ENCODE data around the gene ADAMTS2.

The ADAMTS2 gene

GRCh38 chr5:179154991-179155955, 190.0 kb downstream of the ADAMTS2 start:
- Mint-ChIP-seq H3K27ac (no peak overlapping the region), H3K9me3 (ENCODE audit: low read depth) (no peaks in the 10 kb centered on the region), H3K4me3 (no peak overlapping the region), H3K4me1 (ENCODE audit: low read depth) (no peaks in the 10 kb centered on the region), H3K36me3 (no peaks in the 10 kb centered on the region), H3K27me3 (no peaks in the 10 kb centered on the region)

- no peak overlapping the region for H3K4me3 Mint-ChIP-seq
- H3K36me3 Mint-ChIP-seq: no peaks in the 10 kb centered on the region
- no peaks in the 10 kb centered on the region for H3K4me1 Mint-ChIP-seq (ENCODE audit: low read depth)
- no peaks in the 10 kb centered on the region for H3K9me3 Mint-ChIP-seq (ENCODE audit: low read depth)
- no peak overlapping the region for H3K27ac Mint-ChIP-seq
- H3K27me3 Mint-ChIP-seq: no peaks in the 10 kb centered on the region
Observed at GRCh38 chr5:179154346-179154990, 190.8 kb downstream of the ADAMTS2 start.

- no peaks in the 10 kb centered on the region for H3K36me3 Mint-ChIP-seq
Observed at GRCh38 chr5:179153921-179154345, 191.3 kb downstream of the ADAMTS2 start.

GRCh38 chr5:179153341-179153901, 191.8 kb downstream of the ADAMTS2 start:
- no peaks in the 10 kb centered on the region for H3K27me3 Mint-ChIP-seq
- H3K9me3 Mint-ChIP-seq (ENCODE audit: low read depth): no peaks in the 10 kb centered on the region
- H3K4me3 Mint-ChIP-seq: no peak overlapping the region
- H3K36me3 Mint-ChIP-seq: no peaks in the 10 kb centered on the region
- no peak overlapping the region for H3K27ac Mint-ChIP-seq
- no peaks in the 10 kb centered on the region for H3K4me1 Mint-ChIP-seq (ENCODE audit: low read depth)

More at GRCh38 chr5:179153921-179154345, 191.3 kb downstream of the ADAMTS2 start:
- no peaks in the 10 kb centered on the region for H3K27me3 Mint-ChIP-seq
- H3K4me3 Mint-ChIP-seq: no peak overlapping the region
- no peaks in the 10 kb centered on the region for H3K9me3 Mint-ChIP-seq (ENCODE audit: low read depth)
- no peaks in the 10 kb centered on the region for H3K4me1 Mint-ChIP-seq (ENCODE audit: low read depth)
- H3K27ac Mint-ChIP-seq: no peak overlapping the region

- Mint-ChIP-seq H3K27ac (no peak overlapping the region), H3K4me1 (ENCODE audit: low read depth) (no peaks in the 10 kb centered on the region), H3K27me3 (no peaks in the 10 kb centered on the region), H3K36me3 (no peaks in the 10 kb centered on the region), H3K4me3 (no peak overlapping the region), H3K9me3 (ENCODE audit: low read depth) (no peaks in the 10 kb centered on the region)
Observed at GRCh38 chr5:179152941-179153340, 192.3 kb downstream of the ADAMTS2 start.

GRCh38 chr5:179152144-179152895, 192.9 kb downstream of the ADAMTS2 start:
- H3K9me3 Mint-ChIP-seq (ENCODE audit: low read depth): no peaks in the 10 kb centered on the region
- H3K36me3 Mint-ChIP-seq: no peaks in the 10 kb centered on the region
- H3K27ac Mint-ChIP-seq: no peak overlapping the region
- H3K4me1 Mint-ChIP-seq (ENCODE audit: low read depth): peaks cover 3% of the 10 kb centered on the region
- no peaks in the 10 kb centered on the region for H3K27me3 Mint-ChIP-seq
- no peak overlapping the region for H3K4me3 Mint-ChIP-seq

GRCh38 chr5:179151286-179152118, 193.8 kb downstream of the ADAMTS2 start:
- no peaks in the 10 kb centered on the region for H3K27me3 Mint-ChIP-seq
- H3K4me1 Mint-ChIP-seq (ENCODE audit: low read depth): peaks cover 7% of the 10 kb centered on the region
- H3K9me3 Mint-ChIP-seq (ENCODE audit: low read depth): no peaks in the 10 kb centered on the region
- no peak overlapping the region for H3K4me3 Mint-ChIP-seq
- no peak overlapping the region for H3K27ac Mint-ChIP-seq
- H3K36me3 Mint-ChIP-seq: no peaks in the 10 kb centered on the region

GRCh38 chr5:179150011-179150410, 195.2 kb downstream of the ADAMTS2 start:
- H3K27ac Mint-ChIP-seq: no peak overlapping the region
- H3K36me3 Mint-ChIP-seq: no peaks in the 10 kb centered on the region
- H3K4me1 Mint-ChIP-seq (ENCODE audit: low read depth): peaks cover 16% of the 10 kb centered on the region
- H3K9me3 Mint-ChIP-seq (ENCODE audit: low read depth): no peaks in the 10 kb centered on the region
- no peak overlapping the region for H3K4me3 Mint-ChIP-seq
- H3K27me3 Mint-ChIP-seq: no peaks in the 10 kb centered on the region

GRCh38 chr5:179149278-179149677, 196.0 kb downstream of the ADAMTS2 start:
- no peak overlapping the region for H3K27ac Mint-ChIP-seq
- H3K36me3 Mint-ChIP-seq: no peaks in the 10 kb centered on the region
- no peaks in the 10 kb centered on the region for H3K9me3 Mint-ChIP-seq (ENCODE audit: low read depth)
- no peaks in the 10 kb centered on the region for H3K27me3 Mint-ChIP-seq
- H3K4me1 Mint-ChIP-seq (ENCODE audit: low read depth): peaks cover 16% of the 10 kb centered on the region
- H3K4me3 Mint-ChIP-seq: no peak overlapping the region

- H3K4me3 Mint-ChIP-seq: no peak overlapping the region
- H3K27me3 Mint-ChIP-seq: no peaks in the 10 kb centered on the region
- H3K36me3 Mint-ChIP-seq: no peaks in the 10 kb centered on the region
- no peak overlapping the region for H3K27ac Mint-ChIP-seq
- peaks cover 16% of the 10 kb centered on the region for H3K4me1 Mint-ChIP-seq (ENCODE audit: low read depth)
- no peaks in the 10 kb centered on the region for H3K9me3 Mint-ChIP-seq (ENCODE audit: low read depth)
Observed at GRCh38 chr5:179148703-179149170, 196.5 kb downstream of the ADAMTS2 start.

GRCh38 chr5:179147991-179148702, 197.1 kb downstream of the ADAMTS2 start:
- peaks cover 20% of the 10 kb centered on the region for H3K4me1 Mint-ChIP-seq (ENCODE audit: low read depth)
- no peak overlapping the region for H3K27ac Mint-ChIP-seq

GRCh38 chr5:179146277-179146676, 199.0 kb downstream of the ADAMTS2 start:
- H3K4me3 Mint-ChIP-seq: peak overlapping the region; percentile 55
- peaks cover 31% of the 10 kb centered on the region for H3K4me1 Mint-ChIP-seq (ENCODE audit: low read depth)
- H3K9me3 Mint-ChIP-seq (ENCODE audit: low read depth): no peaks in the 10 kb centered on the region
- H3K27me3 Mint-ChIP-seq: no peaks in the 10 kb centered on the region
- peak overlapping the region; percentile 77 for H3K27ac Mint-ChIP-seq
- no peaks in the 10 kb centered on the region for H3K36me3 Mint-ChIP-seq

More at GRCh38 chr5:179147991-179148702, 197.1 kb downstream of the ADAMTS2 start:
- H3K9me3 Mint-ChIP-seq (ENCODE audit: low read depth): no peaks in the 10 kb centered on the region
- no peaks in the 10 kb centered on the region for H3K27me3 Mint-ChIP-seq
- no peaks in the 10 kb centered on the region for H3K36me3 Mint-ChIP-seq
- H3K4me3 Mint-ChIP-seq: no peak overlapping the region

- Mint-ChIP-seq H3K4me3 (no peak overlapping the region), H3K27ac (peak overlapping the region; percentile 94), H3K27me3 (no peaks in the 10 kb centered on the region), H3K9me3 (ENCODE audit: low read depth) (no peaks in the 10 kb centered on the region), H3K36me3 (no peaks in the 10 kb centered on the region), H3K4me1 (ENCODE audit: low read depth) (peaks cover 31% of the 10 kb centered on the region)
Observed at GRCh38 chr5:179143446-179143845, 201.8 kb downstream of the ADAMTS2 start.
